C4-2B (cell line): ENCODE measurements around the gene MLLT1.

ENCODE experiments used
- H3K27ac ChIP-seq: fragments of 450-650 bp; 2 replicates; pipeline ENCODE4 v1.5.1; 2017
- ZFX ChIP-seq: fragments of 450-650 bp; IDR thresholded peaks from 2 replicates; pipeline ENCODE4 v1.6.1; 2017
- TF ChIP-seq, protein P1 (sequence below): fragments of 450-650 bp; conservative IDR thresholded peaks from 2 replicates; pipeline ENCODE4 v1.5.1; 2017; ENCODE audit warnings: mild to moderate bottlenecking

MLLT1 gene

DNA sequence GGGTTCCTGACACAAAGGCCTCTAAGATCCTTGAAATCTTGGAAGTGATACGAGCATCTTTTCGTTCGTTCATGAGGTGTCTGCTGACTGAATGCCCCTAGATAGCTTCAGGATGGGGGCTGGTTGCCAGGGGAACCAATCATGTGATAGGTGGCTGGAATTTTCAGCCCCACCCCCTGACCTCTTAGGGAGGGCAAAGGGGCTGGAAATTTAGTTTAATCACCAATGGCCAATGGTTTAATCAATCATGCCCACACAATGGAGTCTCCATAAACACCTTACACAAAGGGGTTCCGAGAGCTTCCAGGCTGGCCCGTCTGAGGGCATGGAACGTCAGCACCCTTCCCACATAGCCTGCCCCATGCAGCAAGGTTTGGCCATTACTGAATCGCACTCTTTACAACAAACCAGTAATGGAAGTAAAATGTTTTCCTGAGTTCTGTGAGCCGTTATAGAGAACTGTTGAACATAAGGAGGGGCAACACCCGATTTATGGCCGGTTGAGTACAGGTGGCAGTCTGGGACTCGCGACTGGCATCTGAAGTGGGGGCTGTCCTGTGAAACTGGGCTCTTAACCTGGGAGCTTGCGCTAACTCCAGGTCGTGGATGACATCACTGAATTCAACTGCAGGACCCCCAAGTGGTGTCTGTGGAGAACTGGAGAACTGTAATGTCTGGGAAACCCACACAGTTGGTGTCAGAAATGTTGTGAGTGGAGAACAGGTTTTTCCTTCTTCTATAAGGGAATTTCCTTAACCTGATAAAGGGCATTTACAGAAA is 25.6 kb downstream of the MLLT1 start:
- no peak for TF ChIP-seq ZFX
- TF ChIP-seq, protein P1, sequence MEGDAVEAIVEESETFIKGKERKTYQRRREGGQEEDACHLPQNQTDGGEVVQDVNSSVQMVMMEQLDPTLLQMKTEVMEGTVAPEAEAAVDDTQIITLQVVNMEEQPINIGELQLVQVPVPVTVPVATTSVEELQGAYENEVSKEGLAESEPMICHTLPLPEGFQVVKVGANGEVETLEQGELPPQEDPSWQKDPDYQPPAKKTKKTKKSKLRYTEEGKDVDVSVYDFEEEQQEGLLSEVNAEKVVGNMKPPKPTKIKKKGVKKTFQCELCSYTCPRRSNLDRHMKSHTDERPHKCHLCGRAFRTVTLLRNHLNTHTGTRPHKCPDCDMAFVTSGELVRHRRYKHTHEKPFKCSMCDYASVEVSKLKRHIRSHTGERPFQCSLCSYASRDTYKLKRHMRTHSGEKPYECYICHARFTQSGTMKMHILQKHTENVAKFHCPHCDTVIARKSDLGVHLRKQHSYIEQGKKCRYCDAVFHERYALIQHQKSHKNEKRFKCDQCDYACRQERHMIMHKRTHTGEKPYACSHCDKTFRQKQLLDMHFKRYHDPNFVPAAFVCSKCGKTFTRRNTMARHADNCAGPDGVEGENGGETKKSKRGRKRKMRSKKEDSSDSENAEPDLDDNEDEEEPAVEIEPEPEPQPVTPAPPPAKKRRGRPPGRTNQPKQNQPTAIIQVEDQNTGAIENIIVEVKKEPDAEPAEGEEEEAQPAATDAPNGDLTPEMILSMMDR = no peak
- H3K27ac ChIP-seq = no peak overlapping the region

DNA sequence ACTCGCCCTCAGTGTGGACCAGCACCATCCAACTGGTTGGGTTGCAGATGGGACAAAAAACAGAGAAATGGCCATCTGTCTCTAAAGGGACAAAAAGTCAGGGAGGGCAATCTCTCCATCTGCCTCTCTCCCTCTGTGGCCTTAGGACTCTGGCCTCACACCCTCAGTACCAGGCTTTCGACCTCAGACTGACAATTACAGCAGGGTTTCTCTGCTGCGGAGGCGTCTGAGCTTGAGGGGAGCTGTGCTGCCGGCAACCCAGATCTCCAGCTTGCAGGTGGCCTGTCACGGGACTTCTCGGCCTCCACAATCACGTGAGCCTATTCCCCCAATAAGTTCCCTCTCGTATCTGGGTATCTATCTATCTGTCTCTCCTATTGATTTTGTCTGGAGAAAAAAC is 27.7 kb downstream of the MLLT1 start:
- TF ChIP-seq, protein P1 = no peak
- no peak for TF ChIP-seq ZFX
- no peak overlapping the region for H3K27ac ChIP-seq

DNA sequence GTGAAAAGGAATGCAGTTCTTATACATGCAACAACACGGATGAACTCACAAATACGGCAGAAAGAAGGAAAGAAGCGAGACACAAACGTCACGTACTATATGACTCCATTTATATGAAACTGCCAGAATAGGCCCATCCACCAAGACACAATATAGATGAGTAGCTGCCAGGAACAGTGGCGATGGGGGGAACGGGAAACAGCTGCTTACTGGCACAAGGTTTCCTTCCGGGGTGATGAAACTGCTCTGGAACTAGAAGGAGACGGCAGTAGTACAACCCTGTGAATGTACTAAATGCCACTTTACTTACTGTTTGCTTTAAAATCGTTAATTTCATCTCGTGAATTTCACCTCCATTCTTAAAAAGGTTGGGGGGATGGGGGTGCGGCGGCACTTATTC is 28.9 kb downstream of the MLLT1 start:
- TF ChIP-seq ZFX = no peak
- TF ChIP-seq, protein P1 = no peak

DNA sequence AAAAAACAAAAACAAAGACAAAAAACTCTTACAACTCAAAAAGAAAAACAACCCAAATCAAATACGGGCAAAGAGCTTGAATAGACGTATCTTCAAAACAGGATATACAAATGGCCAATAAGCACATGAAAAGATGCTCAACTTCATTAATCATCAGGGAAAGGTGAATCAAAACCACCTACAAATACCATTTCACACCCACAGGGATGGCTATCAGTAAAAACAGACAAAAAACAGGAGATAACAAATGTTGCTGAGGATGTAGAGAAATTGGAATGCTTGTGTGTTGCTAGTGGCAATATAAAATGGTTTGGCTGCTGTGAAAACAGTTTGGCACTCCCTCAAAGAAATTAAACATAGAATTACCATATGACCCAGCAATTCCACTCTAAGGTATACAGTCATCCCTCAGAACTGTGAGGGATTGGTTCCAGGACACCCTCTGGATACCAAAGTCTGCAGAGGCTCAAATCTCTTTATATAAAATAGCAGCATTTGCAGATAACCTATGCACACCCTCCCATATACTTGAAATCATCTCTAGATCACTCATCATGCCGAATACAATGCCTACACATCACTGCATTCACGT is 29.7 kb downstream of the MLLT1 start:
- TF ChIP-seq ZFX = no peak
- TF ChIP-seq, protein P1 = no peak
- H3K27ac ChIP-seq = no peak overlapping the region

More for the DNA sequence above, 28.9 kb downstream of the MLLT1 start:
- no peak overlapping the region for H3K27ac ChIP-seq

DNA sequence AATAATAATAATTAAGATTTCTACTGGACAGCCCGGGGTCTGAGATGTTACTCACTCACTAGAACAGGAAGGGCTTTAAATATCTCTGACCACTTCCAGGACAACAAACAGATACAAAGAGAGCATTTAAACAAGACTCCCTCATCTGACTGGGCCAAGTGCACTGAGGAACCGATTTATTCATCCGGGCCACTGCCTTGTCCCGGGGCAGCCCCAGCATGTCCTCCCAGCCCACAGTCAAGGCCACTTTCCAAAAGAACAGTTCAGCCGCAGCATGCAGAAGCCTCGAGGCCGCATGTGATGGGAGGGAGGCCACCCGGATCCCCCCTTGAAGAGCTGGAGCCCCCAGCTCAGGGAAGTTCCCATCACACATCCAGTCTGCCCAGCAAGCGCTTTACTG is 30.5 kb downstream of the MLLT1 start:
- no peak for TF ChIP-seq ZFX
- TF ChIP-seq, protein P1 = no peak
- H3K27ac ChIP-seq = no peak overlapping the region

DNA sequence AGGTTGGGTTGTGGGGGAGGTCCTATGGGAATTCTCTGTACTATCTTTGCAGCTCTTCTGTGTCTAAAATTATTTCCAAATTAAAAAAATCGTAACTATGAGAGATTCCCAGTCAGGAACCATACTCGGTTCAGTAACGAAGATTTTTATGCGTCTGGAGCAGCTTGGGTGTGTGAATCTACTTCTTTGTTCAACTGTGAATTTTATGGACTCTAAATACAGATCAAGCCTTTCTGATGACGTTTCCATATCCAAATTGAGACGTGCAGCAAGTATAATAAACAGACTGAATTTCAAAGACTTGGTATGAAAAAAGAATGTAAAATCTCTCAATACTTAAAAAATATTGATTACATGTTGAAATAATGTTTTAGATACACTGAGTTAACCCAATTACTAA is 30.9 kb downstream of the MLLT1 start:
- H3K27ac ChIP-seq = no peak overlapping the region
- no peak for TF ChIP-seq ZFX
- TF ChIP-seq, protein P1 = no peak

DNA sequence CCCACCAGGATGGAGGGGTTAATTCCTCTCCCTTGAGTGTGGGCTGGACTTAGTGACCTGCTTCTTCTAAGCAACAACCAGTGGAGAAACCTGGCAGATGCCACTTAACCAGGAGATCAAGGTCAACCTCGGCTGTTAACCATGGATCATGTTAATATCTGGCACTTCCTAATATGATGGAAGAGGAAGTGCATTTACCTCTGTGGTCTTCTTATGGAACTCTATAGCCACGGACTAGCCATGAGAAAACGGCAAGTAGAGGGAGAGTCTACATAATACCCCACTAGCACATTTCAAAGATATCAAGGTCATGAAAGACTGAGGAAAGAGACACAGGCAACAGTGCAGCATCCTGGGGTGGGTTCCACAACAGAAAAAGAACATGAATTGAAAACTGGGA is 31.4 kb downstream of the MLLT1 start:
- H3K27ac ChIP-seq = no peak overlapping the region
- TF ChIP-seq, protein P1 = no peak
- no peak for TF ChIP-seq ZFX
